ENCODE results near the gene AGMO.

DNA sequence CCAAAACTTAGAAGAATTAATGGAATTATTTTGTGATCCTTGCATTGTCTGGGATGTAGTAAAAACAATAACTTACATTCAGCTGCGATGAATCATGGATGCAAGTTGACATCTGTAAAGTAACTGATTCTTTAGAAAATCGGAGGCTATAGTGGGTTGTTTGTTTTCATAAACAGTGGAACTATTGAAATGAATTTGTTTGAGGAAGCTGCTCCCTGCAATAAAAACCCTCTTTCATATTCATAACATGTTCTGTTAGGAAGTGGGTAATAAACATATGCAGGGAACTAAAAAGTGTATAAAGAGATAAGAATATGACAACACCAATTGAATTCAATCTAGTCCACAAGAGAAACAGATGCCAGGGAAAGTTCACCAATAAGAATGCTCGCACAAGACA, 53.6 kb downstream of the AGMO start:
- TF ChIP-seq TP53 (CRISPR knock-in tag; IDR thresholded peaks at IDR 0.05) = no peak
- TF ChIP-seq, protein P1, sequence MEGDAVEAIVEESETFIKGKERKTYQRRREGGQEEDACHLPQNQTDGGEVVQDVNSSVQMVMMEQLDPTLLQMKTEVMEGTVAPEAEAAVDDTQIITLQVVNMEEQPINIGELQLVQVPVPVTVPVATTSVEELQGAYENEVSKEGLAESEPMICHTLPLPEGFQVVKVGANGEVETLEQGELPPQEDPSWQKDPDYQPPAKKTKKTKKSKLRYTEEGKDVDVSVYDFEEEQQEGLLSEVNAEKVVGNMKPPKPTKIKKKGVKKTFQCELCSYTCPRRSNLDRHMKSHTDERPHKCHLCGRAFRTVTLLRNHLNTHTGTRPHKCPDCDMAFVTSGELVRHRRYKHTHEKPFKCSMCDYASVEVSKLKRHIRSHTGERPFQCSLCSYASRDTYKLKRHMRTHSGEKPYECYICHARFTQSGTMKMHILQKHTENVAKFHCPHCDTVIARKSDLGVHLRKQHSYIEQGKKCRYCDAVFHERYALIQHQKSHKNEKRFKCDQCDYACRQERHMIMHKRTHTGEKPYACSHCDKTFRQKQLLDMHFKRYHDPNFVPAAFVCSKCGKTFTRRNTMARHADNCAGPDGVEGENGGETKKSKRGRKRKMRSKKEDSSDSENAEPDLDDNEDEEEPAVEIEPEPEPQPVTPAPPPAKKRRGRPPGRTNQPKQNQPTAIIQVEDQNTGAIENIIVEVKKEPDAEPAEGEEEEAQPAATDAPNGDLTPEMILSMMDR (IDR thresholded peaks at IDR 0.05) = no peak
- TF ChIP-seq ZFP36 (IDR thresholded peaks at IDR 0.05; ENCODE audit: borderline replicate concordance, partially characterized antibody) = no peak
- TF ChIP-seq EP300 (IDR thresholded peaks at IDR 0.05) = no peak
